ENCODE data around the gene RGS4. TPM values are rescaled to one million over a fixed set of nuclear protein-coding genes. Genes with fewer than 3 reads are reported as not detected.
"Not testable (repeated sequence)": the region's sequence is repeated elsewhere in the genome, so short reads cannot be mapped to it uniquely, and the experiment has no call there.

Gene RGS4
- polyA plus RNA-seq, 2 donors, result 0.33 to 0.39 TPM

GRCh38 chr1:163076044-163076443 lies 6.9 kb downstream of the RGS4 start:
- H3K27me3 ChIP-seq (ENCODE audit: control insufficient read depth in 1 of 2, insufficient read depth in 2 of 2, low read length in 2 of 2), result no peaks in the 10 kb centered on the region
- H3K36me3 ChIP-seq (ENCODE audit: control insufficient read depth in 2 of 2, insufficient read depth in 2 of 2, low read length in 1 of 2), result no peaks in the 10 kb centered on the region
- H3K4me1 ChIP-seq (ENCODE audit: control insufficient read depth in 2 of 2, insufficient read depth in 2 of 2, low read length in 1 of 2), result no peaks in the 10 kb centered on the region
- no peak overlapping the region for H3K4me3 ChIP-seq (ENCODE audit: low read depth in 1 of 2, low read length in 2 of 2)
- H3K27ac ChIP-seq (ENCODE audit: low read depth in 2 of 2, low read length in 1 of 2), result no peak overlapping the region
- WGBS, 2 donors, result 82% methylated on average over 4 of the region's 4 CpGs
- no peaks in the 10 kb centered on the region for H3K9me3 ChIP-seq (ENCODE audit: control insufficient read depth in 2 of 2, insufficient read depth in 1 of 2, low read depth in 1 of 2, low read length in 1 of 2)

- H3K4me1 ChIP-seq (ENCODE audit: control insufficient read depth in 2 of 2, insufficient read depth in 2 of 2, low read length in 1 of 2), result no peaks in the 10 kb centered on the region
- H3K27ac ChIP-seq (ENCODE audit: low read depth in 2 of 2, low read length in 1 of 2), result no peak overlapping the region
- 78 to 91% methylated on average over 3 of the region's 3 CpGs for WGBS, 2 donors
- H3K9me3 ChIP-seq (ENCODE audit: control insufficient read depth in 2 of 2, insufficient read depth in 1 of 2, low read depth in 1 of 2, low read length in 1 of 2), result no peaks in the 10 kb centered on the region
- no peaks in the 10 kb centered on the region for H3K27me3 ChIP-seq (ENCODE audit: control insufficient read depth in 1 of 2, insufficient read depth in 2 of 2, low read length in 2 of 2)
- H3K36me3 ChIP-seq (ENCODE audit: control insufficient read depth in 2 of 2, insufficient read depth in 2 of 2, low read length in 1 of 2), result no peaks in the 10 kb centered on the region
- no peak overlapping the region for H3K4me3 ChIP-seq (ENCODE audit: low read depth in 1 of 2, low read length in 2 of 2)
Measured at GRCh38 chr1:163076446-163076845, 7.3 kb downstream of the RGS4 start.

GRCh38 chr1:163076981-163077761 lies 8.0 kb downstream of the RGS4 start:
- Histone ChIP-seq H3K4me3 (ENCODE audit: low read depth in 1 of 2, low read length in 2 of 2) (no peak overlapping the region), H3K27me3 (ENCODE audit: control insufficient read depth in 1 of 2, insufficient read depth in 2 of 2, low read length in 2 of 2) (no peaks in the 10 kb centered on the region), H3K4me1 (ENCODE audit: control insufficient read depth in 2 of 2, insufficient read depth in 2 of 2, low read length in 1 of 2) (no peaks in the 10 kb centered on the region), H3K9me3 (ENCODE audit: control insufficient read depth in 2 of 2, insufficient read depth in 1 of 2, low read depth in 1 of 2, low read length in 1 of 2) (no peaks in the 10 kb centered on the region), H3K36me3 (ENCODE audit: control insufficient read depth in 2 of 2, insufficient read depth in 2 of 2, low read length in 1 of 2) (no peaks in the 10 kb centered on the region), H3K27ac (ENCODE audit: low read depth in 2 of 2, low read length in 1 of 2) (no peak overlapping the region)
- WGBS, 2 donors, result 86 to 88% methylated on average over 5 of the region's 5 CpGs

- WGBS, 2 donors, result 59 to 69% methylated on average over 6 of the region's 6 CpGs
- H3K4me1 ChIP-seq (ENCODE audit: control insufficient read depth in 2 of 2, insufficient read depth in 2 of 2, low read length in 1 of 2), result no peaks in the 10 kb centered on the region
- no peak overlapping the region for H3K27ac ChIP-seq (ENCODE audit: low read depth in 2 of 2, low read length in 1 of 2)
- no peaks in the 10 kb centered on the region for H3K27me3 ChIP-seq (ENCODE audit: control insufficient read depth in 1 of 2, insufficient read depth in 2 of 2, low read length in 2 of 2)
- no peaks in the 10 kb centered on the region for H3K36me3 ChIP-seq (ENCODE audit: control insufficient read depth in 2 of 2, insufficient read depth in 2 of 2, low read length in 1 of 2)
- no peaks in the 10 kb centered on the region for H3K9me3 ChIP-seq (ENCODE audit: control insufficient read depth in 2 of 2, insufficient read depth in 1 of 2, low read depth in 1 of 2, low read length in 1 of 2)
- no peak overlapping the region for H3K4me3 ChIP-seq (ENCODE audit: low read depth in 1 of 2, low read length in 2 of 2)
Measured at GRCh38 chr1:163082971-163083370, 13.8 kb downstream of the RGS4 start.

GRCh38 chr1:163083690-163084089 lies 14.5 kb downstream of the RGS4 start:
- no peak overlapping the region for H3K27ac ChIP-seq (ENCODE audit: low read depth in 2 of 2, low read length in 1 of 2)

GRCh38 chr1:163084330-163084729 lies 15.2 kb downstream of the RGS4 start:
- WGBS, 2 donors, result 70 to 72% methylated on average over 1 of the region's 1 CpG
- Histone ChIP-seq H3K36me3 (ENCODE audit: control insufficient read depth in 2 of 2, insufficient read depth in 2 of 2, low read length in 1 of 2) (no peaks in the 10 kb centered on the region), H3K4me1 (ENCODE audit: control insufficient read depth in 2 of 2, insufficient read depth in 2 of 2, low read length in 1 of 2) (no peaks in the 10 kb centered on the region), H3K4me3 (ENCODE audit: low read depth in 1 of 2, low read length in 2 of 2) (no peak overlapping the region), H3K27me3 (ENCODE audit: control insufficient read depth in 1 of 2, insufficient read depth in 2 of 2, low read length in 2 of 2) (no peaks in the 10 kb centered on the region), H3K27ac (ENCODE audit: low read depth in 2 of 2, low read length in 1 of 2) (no peak overlapping the region), H3K9me3 (ENCODE audit: control insufficient read depth in 2 of 2, insufficient read depth in 1 of 2, low read depth in 1 of 2, low read length in 1 of 2) (no peaks in the 10 kb centered on the region)

More at GRCh38 chr1:163083690-163084089, 14.5 kb downstream of the RGS4 start:
- no peaks in the 10 kb centered on the region for H3K36me3 ChIP-seq (ENCODE audit: control insufficient read depth in 2 of 2, insufficient read depth in 2 of 2, low read length in 1 of 2)
- no peaks in the 10 kb centered on the region for H3K4me1 ChIP-seq (ENCODE audit: control insufficient read depth in 2 of 2, insufficient read depth in 2 of 2, low read length in 1 of 2)
- no peaks in the 10 kb centered on the region for H3K27me3 ChIP-seq (ENCODE audit: control insufficient read depth in 1 of 2, insufficient read depth in 2 of 2, low read length in 2 of 2)
- no peaks in the 10 kb centered on the region for H3K9me3 ChIP-seq (ENCODE audit: control insufficient read depth in 2 of 2, insufficient read depth in 1 of 2, low read depth in 1 of 2, low read length in 1 of 2)
- 93 to 95% methylated on average over 1 of the region's 1 CpG for WGBS, 2 donors
- no peak overlapping the region for H3K4me3 ChIP-seq (ENCODE audit: low read depth in 1 of 2, low read length in 2 of 2)

GRCh38 chr1:163085041-163085903 lies 16.1 kb downstream of the RGS4 start:
- Histone ChIP-seq H3K36me3 (ENCODE audit: control insufficient read depth in 2 of 2, insufficient read depth in 2 of 2, low read length in 1 of 2) (no peaks in the 10 kb centered on the region), H3K27ac (ENCODE audit: low read depth in 2 of 2, low read length in 1 of 2) (no peak overlapping the region), H3K9me3 (ENCODE audit: control insufficient read depth in 2 of 2, insufficient read depth in 1 of 2, low read depth in 1 of 2, low read length in 1 of 2) (no peaks in the 10 kb centered on the region), H3K27me3 (ENCODE audit: control insufficient read depth in 1 of 2, insufficient read depth in 2 of 2, low read length in 2 of 2) (no peaks in the 10 kb centered on the region), H3K4me1 (ENCODE audit: control insufficient read depth in 2 of 2, insufficient read depth in 2 of 2, low read length in 1 of 2) (no peaks in the 10 kb centered on the region), H3K4me3 (ENCODE audit: low read depth in 1 of 2, low read length in 2 of 2) (no peak overlapping the region)
- 69 to 70% methylated on average over 4 of the region's 4 CpGs for WGBS, 2 donors

- 52 to 57% methylated on average over 2 of the region's 2 CpGs for WGBS, 2 donors
- no peaks in the 10 kb centered on the region for H3K36me3 ChIP-seq (ENCODE audit: control insufficient read depth in 2 of 2, insufficient read depth in 2 of 2, low read length in 1 of 2)
- no peaks in the 10 kb centered on the region for H3K27me3 ChIP-seq (ENCODE audit: control insufficient read depth in 1 of 2, insufficient read depth in 2 of 2, low read length in 2 of 2)
- no peak overlapping the region for H3K27ac ChIP-seq (ENCODE audit: low read depth in 2 of 2, low read length in 1 of 2)
- H3K4me1 ChIP-seq (ENCODE audit: control insufficient read depth in 2 of 2, insufficient read depth in 2 of 2, low read length in 1 of 2), result no peaks in the 10 kb centered on the region
- H3K4me3 ChIP-seq (ENCODE audit: low read depth in 1 of 2, low read length in 2 of 2), result no peak overlapping the region
- no peaks in the 10 kb centered on the region for H3K9me3 ChIP-seq (ENCODE audit: control insufficient read depth in 2 of 2, insufficient read depth in 1 of 2, low read depth in 1 of 2, low read length in 1 of 2)
Measured at GRCh38 chr1:163085904-163086268, 16.7 kb downstream of the RGS4 start.

- H3K9me3 ChIP-seq (ENCODE audit: control insufficient read depth in 2 of 2, insufficient read depth in 1 of 2, low read depth in 1 of 2, low read length in 1 of 2); H3K36me3 ChIP-seq (ENCODE audit: control insufficient read depth in 2 of 2, insufficient read depth in 2 of 2, low read length in 1 of 2): not testable (repeated sequence)
- 74 to 80% methylated on average over 4 of the region's 4 CpGs for WGBS, 2 donors
Measured at GRCh38 chr1:163089117-163089516, 20.0 kb downstream of the RGS4 start.

More at GRCh38 chr1:163089117-163089516, 20.0 kb downstream of the RGS4 start:
- not testable (repeated sequence) for H3K27ac ChIP-seq (ENCODE audit: low read depth in 2 of 2, low read length in 1 of 2); H3K4me1 ChIP-seq (ENCODE audit: control insufficient read depth in 2 of 2, insufficient read depth in 2 of 2, low read length in 1 of 2); H3K27me3 ChIP-seq (ENCODE audit: control insufficient read depth in 1 of 2, insufficient read depth in 2 of 2, low read length in 2 of 2); H3K4me3 ChIP-seq (ENCODE audit: low read depth in 1 of 2, low read length in 2 of 2)

All from esophagus (tissue), 2 donors.